ENCODE results near the gene ZMYND11.

GRCh38 chr10:167383-167782 lies 32.1 kb downstream of the ZMYND11 start:
- TF ChIP-seq, protein P1, sequence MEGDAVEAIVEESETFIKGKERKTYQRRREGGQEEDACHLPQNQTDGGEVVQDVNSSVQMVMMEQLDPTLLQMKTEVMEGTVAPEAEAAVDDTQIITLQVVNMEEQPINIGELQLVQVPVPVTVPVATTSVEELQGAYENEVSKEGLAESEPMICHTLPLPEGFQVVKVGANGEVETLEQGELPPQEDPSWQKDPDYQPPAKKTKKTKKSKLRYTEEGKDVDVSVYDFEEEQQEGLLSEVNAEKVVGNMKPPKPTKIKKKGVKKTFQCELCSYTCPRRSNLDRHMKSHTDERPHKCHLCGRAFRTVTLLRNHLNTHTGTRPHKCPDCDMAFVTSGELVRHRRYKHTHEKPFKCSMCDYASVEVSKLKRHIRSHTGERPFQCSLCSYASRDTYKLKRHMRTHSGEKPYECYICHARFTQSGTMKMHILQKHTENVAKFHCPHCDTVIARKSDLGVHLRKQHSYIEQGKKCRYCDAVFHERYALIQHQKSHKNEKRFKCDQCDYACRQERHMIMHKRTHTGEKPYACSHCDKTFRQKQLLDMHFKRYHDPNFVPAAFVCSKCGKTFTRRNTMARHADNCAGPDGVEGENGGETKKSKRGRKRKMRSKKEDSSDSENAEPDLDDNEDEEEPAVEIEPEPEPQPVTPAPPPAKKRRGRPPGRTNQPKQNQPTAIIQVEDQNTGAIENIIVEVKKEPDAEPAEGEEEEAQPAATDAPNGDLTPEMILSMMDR (IDR thresholded peaks at IDR 0.05): no peak
- no peak for TF ChIP-seq POLR2A (IDR thresholded peaks at IDR 0.05)
